ENCODE measurements around the gene FAM168B. TPM values are rescaled to one million over a fixed set of nuclear protein-coding genes. Genes with fewer than 3 reads are reported as not detected.
A peak's percentile ranks its signal among the peaks of the same experiment; 100 is the strongest.

The FAM168B gene
- total and polyA plus RNA-seq, 10 of the 15 experiments (the other 5 are each of a cell fraction or from before 2014, with no cell fraction given) = 3.5 to 77.3 (median 45.9) TPM

DNA sequence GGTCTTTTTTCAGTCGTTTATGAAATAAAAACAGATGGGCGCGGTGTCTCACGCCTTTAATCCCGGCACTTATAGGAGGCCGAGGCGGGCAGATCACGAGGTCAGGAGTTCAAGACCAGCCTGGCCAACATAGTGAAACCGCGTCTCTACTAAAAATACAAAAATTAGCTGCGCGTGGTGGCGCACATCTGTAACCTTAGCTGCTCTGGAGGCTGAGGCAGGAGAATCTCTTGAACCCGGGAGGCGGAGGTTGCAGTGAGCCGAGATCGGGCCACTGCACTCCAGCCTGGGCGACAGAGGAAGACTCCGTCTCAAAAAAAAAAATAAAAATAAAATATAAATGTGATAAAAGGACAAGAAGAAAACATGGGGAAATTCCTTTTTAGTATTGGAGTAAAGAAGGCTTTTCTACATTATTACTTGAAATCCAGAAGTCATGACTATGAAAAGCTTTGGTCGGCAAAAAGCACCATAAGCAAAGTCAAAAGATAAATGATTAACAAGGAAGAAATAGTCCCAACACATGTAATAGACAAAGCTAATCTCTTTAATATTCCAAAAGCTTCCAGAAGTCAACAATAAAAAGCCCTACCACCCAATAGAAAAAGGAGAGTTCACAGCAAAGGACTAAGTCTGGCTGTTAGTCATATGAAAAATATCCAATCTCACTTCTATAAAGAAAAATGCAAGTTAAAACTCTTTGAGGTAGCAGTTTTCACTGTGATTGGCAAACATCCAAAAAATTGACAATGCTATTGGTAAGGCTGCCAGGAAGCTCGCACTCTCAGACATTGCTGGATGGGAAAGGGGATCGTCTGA, 1.4 kb upstream of the FAM168B start:
- Histone ChIP-seq H3K4me3 (peak overlapping the region; percentile 90; the same call in 1 of the 2 replicates), H3K4me1 (ENCODE audit: control insufficient read depth, insufficient read depth, low read length) (peaks cover 3% of the 10 kb centered on the region; the same call in 1 of the 2 replicates), H3K9me3 (replicated peaks; ENCODE audit: control insufficient read depth, insufficient read depth, low read length) (no peaks in the 10 kb centered on the region), H3K79me2 (ENCODE audit: control insufficient read depth, insufficient read depth, low read length) (peaks cover 31% of the 10 kb centered on the region), H2AFZ (ENCODE audit: control insufficient read depth, low read depth, low read length) (no peak overlapping the region), H3K27ac (ENCODE audit: control insufficient read depth, insufficient read depth) (no peak overlapping the region), H3K9ac (ENCODE audit: control insufficient read depth, insufficient read depth, low read length) (no peak overlapping the region), H4K20me1 (ENCODE audit: control insufficient read depth, insufficient read depth) (no peaks in the 10 kb centered on the region), H3K36me3 (ENCODE audit: control insufficient read depth in 2 of 2, insufficient read depth in 2 of 2, low read length in 1 of 2) (no peaks in the 10 kb centered on the region), H3K4me2 (ENCODE audit: control insufficient read depth, insufficient read depth) (peak overlapping the region; percentile 77; the same call in 1 of the 2 replicates), H3K27me3 (replicated peaks in 1 of 2; ENCODE audit: control insufficient read depth in 2 of 2, insufficient read depth in 2 of 2, low read length in 1 of 2) (no peaks in the 10 kb centered on the region)
- in situ Hi-C loops (cut with MboI) = no loop called here
- RAD21 ChIA-PET (ENCODE audit: unreplicated experiment) = interaction anchor here (1.0 to 1.3 kb wide), 3 partner anchors 9 to 12 kb away, joined by 3 to 4 read pairs (median 4); partner anchors contain the start of gene PLEKHB2
- ATAC-seq (no peak), FAIRE-seq (no peak), DNase-seq (ENCODE audit: low read depth, low spot score) (no peak)
- SMC1A ChIA-PET (ENCODE audit: uncharacterized antibody, unreplicated experiment) = interaction anchor here (0.8 to 5.2 kb wide), 5 partner anchors 9 to 434 kb away, joined by 3 to 34 read pairs (median 4); partner anchors contain the start of gene PLEKHB2
- intact Hi-C loops (cut with micrococcal nuclease; ENCODE audit: unreplicated experiment) = loop anchor here (10.0 kb wide), 1 partner anchor 400 kb away; the partner anchor contains the start of gene MZT2A
- BruUV-seq (replicated peaks) = no TSS peak
- CTCF ChIA-PET = interaction anchor here (0.7 to 3.9 kb wide), 4 partner anchors 9 to 55 kb away, joined by 3 to 31 read pairs (median 4); partner anchors contain the start of gene PLEKHB2
- POLR2A ChIA-PET = interaction anchor here (0.6 to 2.4 kb wide), 2 partner anchors 9 to 29 kb away, joined by 3 to 16 read pairs; no protein-coding TSS in a partner anchor
- 74% methylated on average over 22 of the region's 22 CpGs for WGBS (ENCODE audit: insufficient coverage, insufficient replicate concordance, low lambda C conversion rate, missing lambda C conversion rate)
- TF ChIP-seq RB1 (IDR thresholded peaks at IDR 0.05; ENCODE audit: borderline replicate concordance) (no peak), POLR2AphosphoS5 (IDR thresholded peaks at IDR 0.05; ENCODE audit: low read length) (no peak), MTA3 (IDR thresholded peaks at IDR 0.05; ENCODE audit: borderline replicate concordance, low read length) (no peak), TCF3 (IDR thresholded peaks at IDR 0.05; ENCODE audit: borderline replicate concordance, insufficient read depth, low read depth, low read length) (no peak), GABPA (IDR thresholded peaks at IDR 0.05; ENCODE audit: low read depth) (no peak), NRF1 (conservative IDR thresholded peaks at IDR 0.05; ENCODE audit: low read depth, low read length) (no peak), IKZF2 (IDR thresholded peaks at IDR 0.05) (no peak), ZNF207 (IDR thresholded peaks at IDR 0.05; ENCODE audit: borderline replicate concordance) (no peak)
- TF ChIP-seq, protein P1, sequence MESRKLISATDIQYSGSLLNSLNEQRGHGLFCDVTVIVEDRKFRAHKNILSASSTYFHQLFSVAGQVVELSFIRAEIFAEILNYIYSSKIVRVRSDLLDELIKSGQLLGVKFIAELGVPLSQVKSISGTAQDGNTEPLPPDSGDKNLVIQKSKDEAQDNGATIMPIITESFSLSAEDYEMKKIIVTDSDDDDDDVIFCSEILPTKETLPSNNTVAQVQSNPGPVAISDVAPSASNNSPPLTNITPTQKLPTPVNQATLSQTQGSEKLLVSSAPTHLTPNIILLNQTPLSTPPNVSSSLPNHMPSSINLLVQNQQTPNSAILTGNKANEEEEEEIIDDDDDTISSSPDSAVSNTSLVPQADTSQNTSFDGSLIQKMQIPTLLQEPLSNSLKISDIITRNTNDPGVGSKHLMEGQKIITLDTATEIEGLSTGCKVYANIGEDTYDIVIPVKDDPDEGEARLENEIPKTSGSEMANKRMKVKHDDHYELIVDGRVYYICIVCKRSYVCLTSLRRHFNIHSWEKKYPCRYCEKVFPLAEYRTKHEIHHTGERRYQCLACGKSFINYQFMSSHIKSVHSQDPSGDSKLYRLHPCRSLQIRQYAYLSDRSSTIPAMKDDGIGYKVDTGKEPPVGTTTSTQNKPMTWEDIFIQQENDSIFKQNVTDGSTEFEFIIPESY (IDR thresholded peaks at IDR 0.05) = 0 out of 2 replicates have a peak, but pooled peaks have one; percentile 9
- TF ChIP-seq, protein P2, sequence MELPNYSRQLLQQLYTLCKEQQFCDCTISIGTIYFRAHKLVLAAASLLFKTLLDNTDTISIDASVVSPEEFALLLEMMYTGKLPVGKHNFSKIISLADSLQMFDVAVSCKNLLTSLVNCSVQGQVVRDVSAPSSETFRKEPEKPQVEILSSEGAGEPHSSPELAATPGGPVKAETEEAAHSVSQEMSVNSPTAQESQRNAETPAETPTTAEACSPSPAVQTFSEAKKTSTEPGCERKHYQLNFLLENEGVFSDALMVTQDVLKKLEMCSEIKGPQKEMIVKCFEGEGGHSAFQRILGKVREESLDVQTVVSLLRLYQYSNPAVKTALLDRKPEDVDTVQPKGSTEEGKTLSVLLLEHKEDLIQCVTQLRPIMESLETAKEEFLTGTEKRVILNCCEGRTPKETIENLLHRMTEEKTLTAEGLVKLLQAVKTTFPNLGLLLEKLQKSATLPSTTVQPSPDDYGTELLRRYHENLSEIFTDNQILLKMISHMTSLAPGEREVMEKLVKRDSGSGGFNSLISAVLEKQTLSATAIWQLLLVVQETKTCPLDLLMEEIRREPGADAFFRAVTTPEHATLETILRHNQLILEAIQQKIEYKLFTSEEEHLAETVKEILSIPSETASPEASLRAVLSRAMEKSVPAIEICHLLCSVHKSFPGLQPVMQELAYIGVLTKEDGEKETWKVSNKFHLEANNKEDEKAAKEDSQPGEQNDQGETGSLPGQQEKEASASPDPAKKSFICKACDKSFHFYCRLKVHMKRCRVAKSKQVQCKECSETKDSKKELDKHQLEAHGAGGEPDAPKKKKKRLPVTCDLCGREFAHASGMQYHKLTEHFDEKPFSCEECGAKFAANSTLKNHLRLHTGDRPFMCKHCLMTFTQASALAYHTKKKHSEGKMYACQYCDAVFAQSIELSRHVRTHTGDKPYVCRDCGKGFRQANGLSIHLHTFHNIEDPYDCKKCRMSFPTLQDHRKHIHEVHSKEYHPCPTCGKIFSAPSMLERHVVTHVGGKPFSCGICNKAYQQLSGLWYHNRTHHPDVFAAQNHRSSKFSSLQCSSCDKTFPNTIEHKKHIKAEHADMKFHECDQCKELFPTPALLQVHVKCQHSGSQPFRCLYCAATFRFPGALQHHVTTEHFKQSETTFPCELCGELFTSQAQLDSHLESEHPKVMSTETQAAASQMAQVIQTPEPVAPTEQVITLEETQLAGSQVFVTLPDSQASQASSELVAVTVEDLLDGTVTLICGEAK (IDR thresholded peaks at IDR 0.05; ENCODE audit: borderline replicate concordance) = no peak
- TF ChIP-seq, protein P3, sequence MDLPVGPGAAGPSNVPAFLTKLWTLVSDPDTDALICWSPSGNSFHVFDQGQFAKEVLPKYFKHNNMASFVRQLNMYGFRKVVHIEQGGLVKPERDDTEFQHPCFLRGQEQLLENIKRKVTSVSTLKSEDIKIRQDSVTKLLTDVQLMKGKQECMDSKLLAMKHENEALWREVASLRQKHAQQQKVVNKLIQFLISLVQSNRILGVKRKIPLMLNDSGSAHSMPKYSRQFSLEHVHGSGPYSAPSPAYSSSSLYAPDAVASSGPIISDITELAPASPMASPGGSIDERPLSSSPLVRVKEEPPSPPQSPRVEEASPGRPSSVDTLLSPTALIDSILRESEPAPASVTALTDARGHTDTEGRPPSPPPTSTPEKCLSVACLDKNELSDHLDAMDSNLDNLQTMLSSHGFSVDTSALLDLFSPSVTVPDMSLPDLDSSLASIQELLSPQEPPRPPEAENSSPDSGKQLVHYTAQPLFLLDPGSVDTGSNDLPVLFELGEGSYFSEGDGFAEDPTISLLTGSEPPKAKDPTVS (IDR thresholded peaks at IDR 0.05; ENCODE audit: low read depth, low read length) = no peak
- TF ChIP-seq, protein P4, sequence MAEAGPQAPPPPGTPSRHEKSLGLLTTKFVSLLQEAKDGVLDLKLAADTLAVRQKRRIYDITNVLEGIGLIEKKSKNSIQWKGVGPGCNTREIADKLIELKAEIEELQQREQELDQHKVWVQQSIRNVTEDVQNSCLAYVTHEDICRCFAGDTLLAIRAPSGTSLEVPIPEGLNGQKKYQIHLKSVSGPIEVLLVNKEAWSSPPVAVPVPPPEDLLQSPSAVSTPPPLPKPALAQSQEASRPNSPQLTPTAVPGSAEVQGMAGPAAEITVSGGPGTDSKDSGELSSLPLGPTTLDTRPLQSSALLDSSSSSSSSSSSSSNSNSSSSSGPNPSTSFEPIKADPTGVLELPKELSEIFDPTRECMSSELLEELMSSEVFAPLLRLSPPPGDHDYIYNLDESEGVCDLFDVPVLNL (IDR thresholded peaks at IDR 0.05; ENCODE audit: low read depth, low read length) = no peak
